GM12874 (cell line): ENCODE measurements around the gene EPB41L2.

Source experiments
- CTCF ChIP-seq: IDR thresholded peaks from 2 replicates; pipeline ENCODE4 v1.5.1; 2011; ENCODE audit warnings: low read depth, mild to moderate bottlenecking, control low read depth, low read length, moderate library complexity; ENCODE audit not compliant: insufficient read depth

Gene EPB41L2

GRCh38 chr6:130967502-130968445 lies 95.3 kb downstream of the EPB41L2 start:
- no peak for TF ChIP-seq CTCF

DNA sequence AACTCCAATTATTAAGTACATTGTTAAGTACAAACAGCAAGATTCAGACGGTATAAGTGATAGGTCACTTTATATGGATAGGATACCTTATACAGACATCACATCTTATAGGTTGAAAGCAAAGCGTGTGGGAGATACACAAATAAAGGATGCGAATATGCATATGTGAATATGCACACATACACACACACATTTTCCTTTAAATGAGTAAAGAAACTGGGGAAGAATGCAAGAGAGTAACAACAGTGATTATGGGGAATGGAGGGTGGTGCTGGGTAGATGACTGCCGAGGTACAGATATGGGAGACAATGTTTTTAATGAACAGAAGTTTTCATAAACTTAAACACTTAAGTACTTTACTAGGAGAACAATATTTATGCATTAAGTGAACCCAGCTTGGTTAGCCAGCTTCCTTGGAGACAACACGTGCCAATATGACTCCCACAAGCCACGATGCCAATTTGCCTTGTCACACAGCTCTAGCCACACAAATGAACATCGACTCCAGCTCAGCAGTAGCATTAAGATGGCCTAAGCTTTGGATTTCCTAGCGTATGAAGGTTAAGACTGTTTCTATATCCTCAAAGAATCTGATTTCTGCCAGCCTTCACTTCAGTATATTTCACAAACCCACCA lies 96.6 kb downstream of the EPB41L2 start:
- no peak for TF ChIP-seq CTCF

GRCh38 chr6:130965656-130966055 lies 97.4 kb downstream of the EPB41L2 start:
- TF ChIP-seq CTCF: no peak

GRCh38 chr6:130964808-130965604 lies 98.0 kb downstream of the EPB41L2 start:
- TF ChIP-seq CTCF: no peak

DNA sequence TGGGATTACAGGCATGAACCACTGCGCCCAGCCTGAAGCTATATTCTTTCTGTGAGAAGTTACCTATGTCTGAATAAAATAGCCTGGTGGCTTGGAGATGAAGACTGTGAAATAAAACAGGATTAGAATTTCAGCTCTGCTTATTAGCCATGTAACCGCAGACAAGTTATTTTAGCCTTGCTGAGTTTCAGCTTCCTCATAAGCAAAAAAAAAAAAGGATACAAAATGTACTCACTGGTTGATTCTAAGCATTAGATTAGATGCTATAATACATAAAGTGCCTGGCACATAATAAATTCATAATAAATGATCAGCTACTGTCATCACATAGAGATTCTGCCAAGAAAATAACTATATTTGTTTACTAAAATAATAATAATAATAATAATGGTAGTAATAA lies 98.8 kb downstream of the EPB41L2 start:
- TF ChIP-seq CTCF: no peak

DNA sequence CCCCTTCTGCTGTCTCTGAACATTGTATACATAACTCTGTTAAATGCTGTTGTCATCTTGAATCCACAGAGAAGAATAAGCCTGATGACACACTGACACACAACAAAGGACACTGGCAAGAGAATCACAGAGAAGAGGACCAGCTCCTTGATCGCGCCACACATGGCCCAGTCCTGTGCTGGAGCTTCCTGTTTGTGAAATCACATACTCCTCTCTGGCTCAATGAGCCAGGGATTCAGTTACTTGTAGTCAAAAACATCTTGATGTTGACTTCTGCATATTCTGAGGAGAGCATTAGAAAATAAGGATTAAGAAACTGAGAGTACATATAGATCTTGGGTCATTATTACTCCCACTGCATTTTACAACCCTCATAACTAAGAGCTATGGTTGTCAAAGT lies 100.1 kb downstream of the EPB41L2 start:
- TF ChIP-seq CTCF: no peak

GRCh38 chr6:130961148-130961547 lies 101.9 kb downstream of the EPB41L2 start:
- no peak for TF ChIP-seq CTCF
